K562 (cell line): ENCODE data around the gene HIVEP2. TPM values are rescaled to one million over a fixed set of nuclear protein-coding genes. Genes with fewer than 3 reads are reported as not detected.

Experiments used
- ETV5 ChIP-seq: sonication (generic); formaldehyde crosslinking; IDR thresholded peaks from 2 replicates; pipeline ENCODE4 v1.4.0; 2020; ENCODE audit warnings: low read depth, mild to moderate bottlenecking, missing genetic modification reagents
- PRDM10 ChIP-seq: fragments of 450-650 bp; IDR thresholded peaks from 2 replicates; pipeline ENCODE4 v1.6.1; 2018; ENCODE audit not compliant: partially characterized antibody
- TBL1XR1 ChIP-seq, 2 experiments: IDR thresholded peaks; 2 replicates each; pipeline ENCODE4 v1.6.1; 2012; ENCODE audit warnings: improper control_type of control experiment in 2 of 2, low read length in 2 of 2, mild to moderate bottlenecking in 1 of 2
- UBTF ChIP-seq, 2 experiments: IDR thresholded peaks; 2 replicates each; pipeline ENCODE4 v1.6.1; 2012; ENCODE audit warnings: improper control_type of control experiment in 2 of 2, low read depth in 2 of 2, low read length in 2 of 2, borderline replicate concordance in 1 of 2
- ZBTB7A ChIP-seq: IDR thresholded peaks from 2 replicates; pipeline ENCODE4 v1.6.1; 2011; ENCODE audit warnings: low read depth, mild to moderate bottlenecking, low read length, moderate library complexity, borderline replicate concordance; ENCODE audit not compliant: control insufficient read depth
- polyA plus RNA-seq, 8 experiments: library from polyadenylated mRNA; depleted of rRNA in 4 of 8; stranded (reverse) in 5 of 8; unstranded in 3 of 8; fragments of >200 nt; fragmentation: Nextera tagmentation in 2 of 8; fragmentation: Illumina TruSeq in 1 of 8; extraction: Ambion mirVana in 2 of 8; extraction: Trizol in 1 of 8; gene quantifications; 2 replicates each; pipeline versions ENCODE4 v1.2.1 to v1.2.3, GENCODE V29; 2011 to 2014; ENCODE audit warnings: inconsistent platforms in 1 of 8, missing spikeins in 1 of 8
- total RNA-seq, 7 experiments: library from RNA; depleted of rRNA in 6 of 7; stranded (reverse); fragments of >200 nt in 6 of 7; fragmentation: Illumina TruSeq in 2 of 7; extraction: Trizol in 2 of 7; gene quantifications; 2 replicates each; pipeline versions ENCODE4 v1.2.1 to v1.2.3, GENCODE V29; 2011 to 2021; ENCODE audit warnings: low replicate concordance in 1 of 7
- TF ChIP-seq, protein P1 (sequence below): sonication (generic); formaldehyde crosslinking; IDR thresholded peaks from 2 replicates; pipeline ENCODE4 v1.8.0; 2022; ENCODE audit warnings: mild to moderate bottlenecking, missing genetic modification reagents, borderline replicate concordance

Gene HIVEP2
- total and polyA plus RNA-seq, 9 of the 15 experiments (the other 6 are each of a cell fraction or from before 2014, with no cell fraction given) = under 0.01 to 1.2 (median 0.31) TPM

DNA sequence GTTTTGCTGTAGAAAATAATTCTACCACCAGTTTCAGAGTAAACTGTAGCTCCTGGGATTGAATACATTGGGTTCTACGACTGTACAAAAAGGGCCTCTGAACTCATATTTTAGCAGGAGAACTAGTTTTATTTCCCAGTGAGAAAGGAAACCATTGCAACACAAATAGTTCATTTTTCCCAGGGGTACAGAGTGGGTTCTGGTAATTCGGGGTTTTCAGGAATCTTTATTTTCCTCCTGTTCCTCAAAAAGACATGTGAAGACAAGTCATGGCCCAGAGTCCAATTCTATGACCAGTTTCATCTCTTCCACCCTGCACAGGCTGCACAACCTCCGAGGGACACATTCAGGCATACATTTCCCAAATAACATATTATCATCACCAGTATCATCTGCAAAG, 222.1 kb downstream of the HIVEP2 start (continued):
- TF ChIP-seq PRDM10 (no peak), ZBTB7A (no peak), ETV5 (no peak), UBTF (IDR thresholded peaks at IDR 0.05; ENCODE audit: borderline replicate concordance in 1 of 2, low read depth in 2 of 2, low read length in 2 of 2) (no peak), TBL1XR1 (IDR thresholded peaks at IDR 0.05; ENCODE audit: low read length in 2 of 2) (no peak)
- TF ChIP-seq, protein P1, sequence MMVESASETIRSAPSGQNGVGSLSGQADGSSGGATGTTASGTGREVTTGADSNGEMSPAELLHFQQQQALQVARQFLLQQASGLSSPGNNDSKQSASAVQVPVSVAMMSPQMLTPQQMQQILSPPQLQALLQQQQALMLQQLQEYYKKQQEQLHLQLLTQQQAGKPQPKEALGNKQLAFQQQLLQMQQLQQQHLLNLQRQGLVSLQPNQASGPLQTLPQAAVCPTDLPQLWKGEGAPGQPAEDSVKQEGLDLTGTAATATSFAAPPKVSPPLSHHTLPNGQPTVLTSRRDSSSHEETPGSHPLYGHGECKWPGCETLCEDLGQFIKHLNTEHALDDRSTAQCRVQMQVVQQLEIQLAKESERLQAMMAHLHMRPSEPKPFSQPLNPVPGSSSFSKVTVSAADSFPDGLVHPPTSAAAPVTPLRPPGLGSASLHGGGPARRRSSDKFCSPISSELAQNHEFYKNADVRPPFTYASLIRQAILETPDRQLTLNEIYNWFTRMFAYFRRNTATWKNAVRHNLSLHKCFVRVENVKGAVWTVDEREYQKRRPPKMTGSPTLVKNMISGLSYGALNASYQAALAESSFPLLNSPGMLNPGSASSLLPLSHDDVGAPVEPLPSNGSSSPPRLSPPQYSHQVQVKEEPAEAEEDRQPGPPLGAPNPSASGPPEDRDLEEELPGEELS (CRISPR knock-in tag) = no peak
